Measurements from ENCODE around the gene SLC25A20.
"Not testable (repeated sequence)": the region's sequence is repeated elsewhere in the genome, so short reads cannot be mapped to it uniquely, and the experiment has no call there.

SLC25A20 gene

DNA sequence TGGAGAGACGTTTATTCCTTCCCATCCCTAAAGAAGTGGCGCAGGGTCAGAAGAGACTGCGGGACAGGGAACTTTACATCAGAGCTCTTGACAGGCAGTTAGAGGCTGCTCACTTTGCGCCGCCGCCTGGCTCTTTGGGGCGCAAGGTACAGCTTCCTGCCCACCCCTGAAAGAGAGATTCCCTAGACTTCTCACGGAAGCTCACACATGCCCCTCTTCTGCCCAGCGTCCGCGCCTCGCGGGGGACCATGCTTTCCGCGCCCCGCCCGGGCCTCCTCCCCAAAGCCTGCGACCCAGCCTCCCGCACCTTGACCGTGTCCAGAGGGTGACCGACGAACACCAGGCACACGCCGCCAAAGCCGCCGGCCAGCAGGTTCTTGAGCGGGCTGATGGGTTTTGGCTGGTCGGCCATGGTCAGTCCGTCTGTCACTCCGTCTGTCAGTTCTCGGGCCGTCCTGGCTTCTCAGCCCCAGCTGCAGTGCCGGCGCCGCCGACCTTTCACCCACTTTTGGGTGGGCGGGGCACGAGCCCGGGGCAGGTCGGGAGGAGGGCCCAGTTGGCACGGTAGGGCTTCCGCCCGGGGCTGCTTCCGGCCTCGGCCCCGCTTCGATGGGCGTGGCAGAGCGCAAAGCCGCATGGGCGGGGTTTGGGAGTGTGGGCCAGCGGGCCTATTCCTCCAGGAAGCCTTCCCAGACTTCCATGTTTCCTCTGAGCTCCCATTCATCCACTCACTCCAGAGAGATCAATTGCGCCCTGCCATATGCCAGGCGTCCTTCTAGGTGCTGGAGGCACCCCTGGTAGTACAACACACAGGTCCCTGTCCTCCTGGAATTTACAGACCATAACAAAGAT, at the start of gene SLC25A20:
Gene SLC25A20 (minus strand): TSS at position 500 of the 852 bp plus-strand sequence. CDS start 88 bp downstream, at position 412.
- DNase-seq (ENCODE audit: low read depth, low spot score) = no peak
- H3K27ac ChIP-seq = peak within 1 kb of the TSS; percentile 43

DNA sequence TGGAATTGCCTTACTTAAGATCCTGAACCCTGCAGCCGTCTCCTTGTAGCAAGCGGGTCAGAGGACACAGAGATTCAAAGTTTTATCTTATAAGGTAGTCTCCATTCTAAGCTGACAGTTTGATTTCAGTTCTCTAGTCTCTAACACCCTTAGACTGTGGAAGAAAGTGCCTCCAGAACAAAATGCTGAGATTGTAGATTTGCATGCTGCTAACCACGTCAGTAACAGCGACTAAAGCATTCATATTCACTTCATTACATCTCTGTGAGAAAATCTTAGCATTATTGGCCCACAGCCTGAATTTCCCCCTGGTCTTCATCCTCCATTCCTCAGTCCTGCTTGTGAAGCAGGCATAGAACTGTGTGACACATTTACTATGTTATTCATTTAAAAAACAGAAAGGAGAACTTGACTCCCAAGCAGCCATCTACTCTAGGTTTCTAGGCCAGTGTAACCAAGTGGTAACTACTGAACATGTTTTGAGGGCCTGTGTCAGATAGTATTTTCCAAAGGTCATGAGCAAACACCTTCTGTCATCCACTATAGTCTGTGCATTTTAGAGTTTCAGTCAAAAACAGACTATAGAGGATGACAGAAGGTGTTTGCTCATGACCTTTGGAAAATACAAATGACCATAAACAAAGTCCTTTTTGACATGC, 47.3 kb upstream of the SLC25A20 start:
- no peak overlapping the region for H3K27ac ChIP-seq
- no peak for DNase-seq (ENCODE audit: low read depth, low spot score)

GRCh38 chr3:48945432-48945831, 46.8 kb upstream of the SLC25A20 start:
- H3K27ac ChIP-seq = no peak overlapping the region
- DNase-seq (ENCODE audit: low read depth, low spot score) = no peak

- H3K27ac ChIP-seq = no peak overlapping the region
- no peak for DNase-seq (ENCODE audit: low read depth, low spot score)
These were observed 40.0 kb upstream of the SLC25A20 start for GRCh38 chr3:48938689-48939088.

DNA sequence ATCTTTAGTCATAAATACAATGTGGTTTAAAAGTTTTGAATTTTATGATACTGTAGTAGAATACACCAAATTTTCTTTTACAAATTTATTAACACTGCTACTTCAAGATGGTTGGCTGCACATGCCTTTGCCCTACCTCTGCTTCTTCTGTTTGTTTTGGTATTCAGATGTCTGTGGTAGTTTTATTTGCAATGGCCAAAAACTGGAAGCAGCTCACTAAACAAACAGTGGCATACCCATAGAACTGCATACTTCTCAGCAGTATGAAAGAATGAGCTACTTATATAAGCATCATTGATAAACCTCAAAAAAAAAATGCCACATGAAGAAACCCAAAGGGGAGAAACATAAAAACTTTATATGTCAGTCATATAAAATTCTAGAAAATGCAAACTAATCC, 39.5 kb upstream of the SLC25A20 start:
- H3K27ac ChIP-seq = no peak overlapping the region
- no peak for DNase-seq (ENCODE audit: low read depth, low spot score)

- no peak overlapping the region for H3K27ac ChIP-seq
- no peak for DNase-seq (ENCODE audit: low read depth, low spot score)
These were observed 36.8 kb upstream of the SLC25A20 start for GRCh38 chr3:48935530-48935929.

GRCh38 chr3:48934333-48934991, 35.8 kb upstream of the SLC25A20 start:
- no peak for DNase-seq (ENCODE audit: low read depth, low spot score)

GRCh38 chr3:48931944-48932580, 33.4 kb upstream of the SLC25A20 start:
- no peak for DNase-seq (ENCODE audit: low read depth, low spot score)
- no peak overlapping the region for H3K27ac ChIP-seq

More at GRCh38 chr3:48934333-48934991, 35.8 kb upstream of the SLC25A20 start:
- H3K27ac ChIP-seq = no peak overlapping the region

- H3K27ac ChIP-seq = no peak overlapping the region
- DNase-seq (ENCODE audit: low read depth, low spot score) = no peak
These were observed 31.9 kb upstream of the SLC25A20 start for GRCh38 chr3:48930590-48930989.

- no peak overlapping the region for H3K27ac ChIP-seq
- no peak for DNase-seq (ENCODE audit: low read depth, low spot score)
These were observed 30.8 kb upstream of the SLC25A20 start for GRCh38 chr3:48929358-48930035.

GRCh38 chr3:48928679-48929078, 30.0 kb upstream of the SLC25A20 start:
- H3K27ac ChIP-seq = peak overlapping the region; percentile 42
- no peak for DNase-seq (ENCODE audit: low read depth, low spot score)

DNA sequence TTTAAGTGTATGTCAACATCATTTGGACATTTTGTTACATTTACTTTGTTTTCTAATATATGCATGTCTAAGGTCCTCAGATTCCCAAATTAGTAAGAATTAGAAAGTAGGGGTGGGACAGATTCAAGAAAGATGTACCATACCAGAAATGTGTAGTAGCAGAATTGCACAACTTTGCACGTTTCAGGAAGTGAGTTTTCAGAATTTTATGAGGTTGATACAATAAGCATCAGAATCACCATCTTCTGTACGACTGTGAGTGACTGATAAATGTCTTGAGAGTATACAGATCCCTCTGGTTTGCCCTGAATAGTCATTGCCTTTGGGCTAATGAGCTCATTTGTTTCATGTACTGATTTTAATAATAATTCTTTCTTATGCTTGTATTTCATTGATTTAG, 29.2 kb upstream of the SLC25A20 start:
- peak overlapping the region; percentile 42 for H3K27ac ChIP-seq
- no peak for DNase-seq (ENCODE audit: low read depth, low spot score)

DNA sequence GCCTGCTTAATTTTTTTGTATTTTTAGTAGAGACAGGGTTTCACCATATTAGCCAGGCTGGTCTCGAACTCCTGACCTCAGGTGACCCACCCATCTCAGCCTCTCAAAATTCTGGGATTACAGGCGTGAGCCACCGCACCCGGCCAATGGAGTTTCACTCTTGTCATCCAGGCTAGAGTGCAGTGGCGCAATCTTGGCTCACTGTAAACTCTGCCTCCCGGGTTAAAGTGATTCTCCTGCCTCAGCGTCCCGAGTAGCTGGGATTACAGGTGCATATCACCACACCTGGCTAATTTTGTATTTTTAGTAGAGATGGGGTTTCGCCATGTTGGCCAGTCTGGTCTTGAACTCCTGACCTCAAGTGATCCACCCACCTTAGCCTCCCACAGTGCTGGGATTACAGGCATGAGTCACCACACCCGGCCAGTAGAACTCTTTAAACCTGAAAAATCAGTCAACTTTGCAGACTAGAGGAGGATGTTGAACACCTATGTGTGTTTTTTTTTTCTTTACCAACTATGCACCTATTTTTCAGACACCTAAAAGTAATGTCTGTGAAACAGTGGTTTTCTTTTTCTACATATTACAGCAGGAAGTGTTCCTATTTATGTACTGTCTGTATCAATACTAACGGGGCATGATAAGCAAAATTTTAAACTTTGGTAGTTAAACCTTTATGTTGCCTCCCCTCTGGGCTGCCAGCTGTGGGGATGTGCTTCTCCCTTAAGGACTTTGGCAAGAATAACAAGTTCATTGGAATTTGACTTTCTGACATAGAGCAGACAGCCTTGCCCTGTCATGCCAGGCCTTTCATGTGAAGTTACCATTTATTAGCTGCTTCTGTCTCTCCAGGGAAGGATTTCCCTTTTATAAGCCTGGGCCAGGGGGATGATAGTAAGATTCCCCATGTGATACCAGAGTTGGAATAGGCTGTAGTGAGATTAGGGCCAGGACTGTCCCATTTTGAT, 28.0 kb upstream of the SLC25A20 start:
- no peak for DNase-seq (ENCODE audit: low read depth, low spot score)
- H3K27ac ChIP-seq = peak overlapping the region; percentile 42

DNA sequence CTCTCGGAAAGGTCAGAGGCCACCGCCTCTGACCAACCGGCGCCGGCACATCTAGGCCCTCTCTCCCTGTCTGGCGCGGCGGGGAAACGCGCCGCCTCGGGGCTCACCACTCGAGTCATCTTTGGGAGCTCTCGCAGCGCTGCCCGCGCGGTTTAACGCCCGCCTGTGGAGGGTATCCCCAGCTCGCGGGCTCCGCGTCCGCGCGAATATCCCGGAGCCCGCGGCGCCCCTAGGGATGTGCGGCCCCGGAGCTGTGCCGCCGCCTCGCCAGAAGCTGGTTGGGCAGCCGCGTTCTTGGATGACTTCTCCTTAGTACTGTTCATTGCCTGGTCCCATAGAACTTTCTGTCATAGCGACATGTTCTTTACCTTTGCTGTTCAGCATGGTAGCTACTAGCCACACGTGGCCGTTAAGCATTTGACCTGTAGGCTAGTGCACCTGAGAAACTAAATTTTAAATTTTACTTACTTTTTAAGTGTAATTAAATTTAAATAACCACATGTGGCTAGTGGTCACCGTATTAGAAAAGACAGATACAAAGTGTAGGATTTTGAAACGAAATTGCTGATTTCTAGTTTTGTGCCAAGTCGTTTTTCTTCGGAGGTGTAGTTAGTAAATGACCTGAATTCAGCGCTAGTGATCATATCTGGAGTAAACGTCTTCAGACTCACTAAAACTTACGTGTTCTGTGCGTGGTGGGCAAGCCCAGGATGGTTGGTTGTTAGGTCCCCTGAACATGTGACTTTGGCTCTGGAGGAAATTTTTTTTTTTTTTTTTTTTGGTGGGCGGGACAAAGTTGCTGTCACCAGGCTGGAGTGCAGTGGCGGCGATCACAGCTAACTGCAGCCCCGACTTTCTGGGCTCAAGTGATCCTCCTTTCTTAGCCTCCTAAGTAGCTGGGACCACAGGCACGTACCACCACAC, 20.8 kb upstream of the SLC25A20 start:
- DNase-seq (ENCODE audit: low read depth, low spot score) = no peak
- H3K27ac ChIP-seq = peak overlapping the region; percentile 90

- H3K27ac ChIP-seq = peak within 1 kb of the TSS; percentile 90
- no peak for DNase-seq (ENCODE audit: low read depth, low spot score)
These were observed 19.9 kb upstream of the SLC25A20 start, which contains the start of gene ARIH2 for GRCh38 chr3:48918388-48919214. ARIH2 (plus strand) TSS chr3:48918842; CDS start chr3:48927559, 8,717 bp downstream.

DNA sequence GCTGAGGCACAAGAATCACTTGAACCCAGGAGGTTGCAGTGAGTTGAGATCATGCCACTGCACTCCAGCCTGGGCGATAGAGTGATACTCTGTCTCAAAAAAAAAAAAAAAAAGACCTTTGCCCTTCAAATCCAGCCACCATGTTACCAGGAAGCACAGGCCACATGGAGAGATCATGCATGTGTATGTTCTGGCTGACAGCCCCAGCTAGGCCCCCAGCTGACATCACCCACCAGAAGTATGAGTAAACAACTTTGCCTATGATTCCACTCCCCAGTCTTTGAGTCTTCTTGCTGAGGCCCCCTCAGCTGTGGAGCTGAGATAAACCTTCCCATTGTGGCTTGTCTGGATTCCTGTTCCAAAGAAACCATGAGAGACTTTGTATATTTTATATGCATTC, 16.6 kb upstream of the SLC25A20 start:
- no peak for DNase-seq (ENCODE audit: low read depth, low spot score)
- no peak overlapping the region for H3K27ac ChIP-seq

GRCh38 chr3:48907026-48907425, 8.3 kb upstream of the SLC25A20 start:
- DNase-seq (ENCODE audit: low read depth, low spot score) = not testable (repeated sequence)

More at GRCh38 chr3:48907026-48907425, 8.3 kb upstream of the SLC25A20 start:
- H3K27ac ChIP-seq = not testable (repeated sequence)

Data from epithelial cell of prostate (primary cell).